HG03354 (cell line): ENCODE data around the gene KCTD3.

Experiments
- ATAC-seq: cut with Tn5 transposase; IDR thresholded peaks from one replicate; pipeline ENCODE4 v1.9.1; 2021; ENCODE audit warnings: mild to moderate bottlenecking; ENCODE audit not compliant: unreplicated experiment, poor library complexity, severe bottlenecking

Gene KCTD3

GRCh38 chr1:215645861-215646260 is 78.8 kb downstream of the KCTD3 start:
- ATAC-seq, result no peak

- no peak for ATAC-seq
Observed at GRCh38 chr1:215647738-215648137, 80.6 kb downstream of the KCTD3 start.

GRCh38 chr1:215648957-215649356 is 81.9 kb downstream of the KCTD3 start:
- no peak for ATAC-seq

- no peak for ATAC-seq
Observed at GRCh38 chr1:215650446-215651149, 83.5 kb downstream of the KCTD3 start.

GRCh38 chr1:215651867-215652266 is 84.8 kb downstream of the KCTD3 start:
- ATAC-seq, result no peak

GRCh38 chr1:215652371-215652770 is 85.3 kb downstream of the KCTD3 start:
- ATAC-seq, result no peak

GRCh38 chr1:215657047-215657446 is 89.9 kb downstream of the KCTD3 start:
- no peak for ATAC-seq

- no peak for ATAC-seq
Observed at GRCh38 chr1:215660259-215660658, 93.2 kb downstream of the KCTD3 start.

- ATAC-seq, result no peak
Observed at GRCh38 chr1:215661033-215661432, 93.9 kb downstream of the KCTD3 start.

- no peak for ATAC-seq
Observed at GRCh38 chr1:215665215-215665614, 98.1 kb downstream of the KCTD3 start.

GRCh38 chr1:215667761-215668160 is 100.7 kb downstream of the KCTD3 start:
- no peak for ATAC-seq

GRCh38 chr1:215669806-215670491 is 102.8 kb downstream of the KCTD3 start:
- no peak for ATAC-seq
